ENCODE measurements around the gene FRMD4A.

The FRMD4A gene

DNA sequence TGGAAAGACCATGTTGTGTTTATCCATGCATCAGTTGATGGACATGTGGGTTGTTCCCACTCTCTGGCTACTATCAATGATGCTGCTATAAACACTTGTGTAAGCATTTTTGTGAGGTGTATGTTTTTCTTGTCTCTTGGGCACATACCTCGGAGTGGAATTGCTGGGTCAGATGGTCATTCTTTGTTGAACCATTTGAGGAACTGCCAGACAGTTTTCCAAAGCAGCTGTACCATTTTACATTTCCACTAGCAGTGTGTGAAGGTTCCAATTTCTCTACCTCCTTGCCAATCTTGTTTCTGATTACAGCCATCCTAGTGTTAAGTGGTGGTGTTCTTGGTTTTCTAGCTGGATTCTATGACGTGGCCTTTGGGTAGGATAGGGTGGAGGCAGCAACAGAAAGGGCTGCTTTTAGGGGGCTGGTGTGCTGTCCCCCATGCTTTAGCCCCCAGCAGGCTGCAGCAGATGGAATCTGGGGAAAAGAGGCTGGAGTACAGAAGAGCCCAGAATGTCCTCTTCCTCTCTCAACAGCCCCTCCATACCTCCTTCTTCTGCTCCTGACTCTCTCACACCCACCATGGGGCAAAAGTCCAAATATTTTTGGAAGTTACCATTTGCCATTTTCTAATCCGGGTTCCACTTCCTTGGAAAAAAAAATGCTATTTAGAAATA is 352.7 kb downstream of the FRMD4A start:
- DNase-seq (ENCODE audit: extremely low read depth, low read depth), result no peak
- TF ChIP-seq CTCF (IDR thresholded peaks at IDR 0.05; ENCODE audit: low read depth, low read length), result no peak

GRCh38 chr10:13973742-13974141 is 357.0 kb downstream of the FRMD4A start:
- no peak for DNase-seq (ENCODE audit: extremely low read depth, low read depth)
- TF ChIP-seq CTCF (IDR thresholded peaks at IDR 0.05; ENCODE audit: low read depth, low read length), result no peak

DNA sequence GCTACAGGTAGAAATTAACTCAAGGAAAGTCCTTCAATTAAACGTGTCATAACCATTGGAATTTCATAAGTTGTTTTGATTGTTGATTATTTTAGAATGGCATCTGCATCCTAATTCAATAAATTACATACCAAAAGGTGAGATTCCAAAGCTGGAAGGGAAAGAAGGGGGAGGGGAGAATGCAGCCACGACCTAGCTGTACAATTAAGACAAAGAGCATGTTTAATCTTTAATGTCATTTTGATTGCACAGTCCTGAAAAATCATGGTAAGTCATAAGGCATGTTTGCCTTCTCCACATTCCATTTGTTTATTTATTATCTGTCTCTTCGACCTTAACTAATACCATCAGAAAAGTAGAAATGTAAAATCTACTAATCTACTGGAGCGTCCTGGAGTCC is 358.1 kb downstream of the FRMD4A start:
- no peak for DNase-seq (ENCODE audit: extremely low read depth, low read depth)
- TF ChIP-seq CTCF (IDR thresholded peaks at IDR 0.05; ENCODE audit: low read depth, low read length), result no peak

DNA sequence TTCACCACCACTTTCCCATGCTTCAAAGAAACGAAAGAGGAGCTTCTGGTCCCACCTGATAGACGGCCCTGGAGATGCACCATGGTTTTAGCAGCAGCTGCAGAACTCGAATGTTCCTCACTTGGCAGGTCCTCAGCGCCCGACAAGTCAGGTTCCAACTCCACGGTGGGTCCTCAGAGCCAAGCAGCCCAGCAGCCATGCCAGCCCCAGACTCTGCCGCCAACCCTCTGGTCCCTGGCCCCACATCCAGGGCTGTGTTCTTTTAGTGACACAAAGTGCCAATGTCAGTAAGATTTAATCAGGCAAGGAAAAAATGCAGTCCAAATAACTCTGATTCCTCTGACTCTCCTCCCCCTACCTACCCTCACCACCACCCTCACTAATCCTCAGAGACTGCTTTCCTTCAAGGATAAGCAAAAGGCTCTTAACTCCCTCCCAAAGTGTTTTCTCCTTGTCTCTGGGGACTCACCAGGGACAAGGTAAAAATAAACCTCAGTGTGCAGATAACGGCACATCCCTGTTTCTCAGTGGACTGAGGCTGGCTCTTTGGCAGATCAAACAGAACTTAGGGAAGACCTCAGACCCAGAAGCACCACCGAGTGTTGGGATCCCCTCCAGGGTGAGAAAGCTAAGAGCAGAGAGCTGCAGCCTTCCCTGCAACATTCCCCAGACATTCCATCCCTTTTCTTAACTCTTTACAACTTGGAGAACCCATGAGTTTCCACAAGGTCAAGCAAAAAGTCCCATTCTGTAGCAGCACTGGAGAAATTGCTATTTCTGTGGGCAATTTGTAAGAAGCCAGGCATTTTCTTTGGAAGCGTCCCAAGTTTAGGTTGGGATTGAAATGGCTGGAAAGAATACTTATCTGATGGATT is 358.9 kb downstream of the FRMD4A start:
- no peak for TF ChIP-seq CTCF (IDR thresholded peaks at IDR 0.05; ENCODE audit: low read depth, low read length)
- DNase-seq (ENCODE audit: extremely low read depth, low read depth), result no peak

DNA sequence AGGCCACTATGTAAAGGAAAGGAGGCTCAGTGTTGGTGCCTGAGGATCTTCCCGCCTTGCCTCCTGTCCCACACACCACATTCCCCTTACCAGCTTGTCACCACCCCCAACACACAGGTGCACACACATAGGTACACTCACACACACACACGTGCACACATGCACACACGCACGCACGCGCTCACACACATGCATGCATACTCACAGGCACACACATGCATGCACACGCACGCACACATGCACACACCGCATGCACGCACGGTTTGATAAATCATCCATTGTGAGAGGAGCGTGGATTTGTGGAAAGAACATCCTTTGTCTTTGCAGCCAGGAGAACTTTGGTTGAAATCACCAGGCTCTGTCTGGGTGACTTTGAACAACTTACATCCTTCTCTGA is 359.8 kb downstream of the FRMD4A start:
- TF ChIP-seq CTCF (IDR thresholded peaks at IDR 0.05; ENCODE audit: low read depth, low read length), result no peak
- no peak for DNase-seq (ENCODE audit: extremely low read depth, low read depth)

GRCh38 chr10:13970236-13970956 is 360.3 kb downstream of the FRMD4A start:
- DNase-seq (ENCODE audit: extremely low read depth, low read depth), result no peak

More at GRCh38 chr10:13970236-13970956, 360.3 kb downstream of the FRMD4A start:
- TF ChIP-seq CTCF (IDR thresholded peaks at IDR 0.05; ENCODE audit: low read depth, low read length), result no peak

Data from AG09319 (cell line).